GM19324 (cell line): ENCODE measurements around the gene BMP4.
"Not testable (repeated sequence)": the region's sequence is repeated elsewhere in the genome, so short reads cannot be mapped to it uniquely, and the experiment has no call there.

Experiments used
- ATAC-seq: cut with Tn5 transposase; IDR thresholded peaks from one replicate; pipeline ENCODE4 v1.9.1; 2021; ENCODE audit warnings: mild to moderate bottlenecking, moderate library complexity; ENCODE audit not compliant: unreplicated experiment, low FRiP score

BMP4 gene

GRCh38 chr14:53956427-53957201 is at the start of gene BMP4:
Gene BMP4 (minus strand): TSS chr14:53956825. CDS start chr14:53952222, 4,603 bp downstream.
- ATAC-seq = no peak

DNA sequence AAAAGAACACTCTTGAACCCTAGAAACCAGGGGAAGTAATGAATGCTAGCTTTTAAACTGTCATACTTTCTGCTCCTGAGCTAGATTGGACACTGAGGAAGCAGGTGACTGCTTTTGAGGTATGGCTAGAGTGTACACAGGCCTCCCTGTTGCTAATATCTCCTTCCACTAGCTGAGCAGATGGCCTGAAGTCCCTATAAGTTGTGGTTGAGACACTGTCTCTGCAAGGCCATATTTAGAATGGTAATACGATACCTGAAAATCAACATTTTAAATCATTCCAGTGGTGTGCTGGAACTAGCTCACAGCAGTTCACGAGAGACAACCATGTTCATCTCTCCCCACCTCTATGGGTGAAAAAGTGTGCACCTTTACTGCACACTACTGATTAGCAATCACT is 46.4 kb upstream of the BMP4 start:
- ATAC-seq = no peak

- no peak for ATAC-seq
These were observed 46.0 kb upstream of the BMP4 start for GRCh38 chr14:54002653-54003052.

DNA sequence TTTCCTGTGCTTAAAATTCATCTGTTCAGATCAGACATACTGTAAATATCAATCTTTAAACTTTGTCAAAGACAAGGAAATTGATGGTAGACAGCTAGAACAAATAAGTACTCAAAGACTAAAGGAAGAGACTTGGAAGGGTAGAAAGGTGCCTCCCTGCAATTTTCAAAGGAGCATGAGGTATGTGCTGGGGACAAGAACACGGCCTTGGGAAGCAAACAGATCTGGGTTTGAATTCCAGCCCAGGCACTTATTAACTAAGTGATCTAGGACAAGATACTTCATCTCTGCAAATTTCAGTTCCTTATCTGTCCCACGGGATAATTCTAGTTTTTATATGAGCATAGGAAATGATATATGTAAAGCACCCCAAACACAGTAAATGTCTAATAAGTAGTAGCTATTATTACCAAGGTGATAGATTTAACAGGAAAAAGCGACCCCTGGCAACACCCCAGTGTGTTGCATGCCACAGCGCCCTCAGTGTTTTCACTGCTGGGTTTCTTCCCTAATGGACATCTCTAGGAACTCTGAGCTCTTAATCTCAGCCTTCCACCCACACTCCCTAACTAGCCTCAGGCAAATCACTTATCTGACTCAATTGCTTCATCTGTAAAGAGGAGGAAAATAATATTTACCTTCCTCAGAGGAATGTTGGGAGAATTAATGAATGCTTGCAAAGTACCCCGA is 44.7 kb upstream of the BMP4 start:
- no peak for ATAC-seq

DNA sequence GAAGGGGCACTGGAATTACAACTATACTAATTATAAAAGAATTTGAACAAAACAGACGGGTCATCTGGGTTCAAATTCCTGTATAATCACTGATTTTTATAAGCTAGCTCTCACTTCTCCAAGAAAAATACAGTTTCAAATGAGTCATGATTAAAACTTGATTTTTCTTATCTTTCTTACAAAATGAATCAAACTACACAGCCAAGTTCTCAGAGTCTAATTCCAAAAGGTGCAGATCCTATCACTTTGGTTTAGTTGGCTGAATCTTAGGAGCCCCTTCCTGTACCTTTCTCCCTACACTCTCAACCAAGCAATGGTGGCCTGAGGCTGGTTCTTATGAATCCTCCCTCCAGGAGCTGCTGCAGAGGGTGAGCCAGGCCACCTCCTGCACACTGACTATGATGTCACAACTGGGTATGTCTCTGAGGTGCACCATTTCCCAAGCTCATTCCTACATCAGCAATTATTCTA is 43.8 kb upstream of the BMP4 start:
- no peak for ATAC-seq

- no peak for ATAC-seq
These were observed 42.5 kb upstream of the BMP4 start for GRCh38 chr14:53999061-53999488.

GRCh38 chr14:53996041-53996440 is 39.4 kb upstream of the BMP4 start:
- no peak for ATAC-seq

DNA sequence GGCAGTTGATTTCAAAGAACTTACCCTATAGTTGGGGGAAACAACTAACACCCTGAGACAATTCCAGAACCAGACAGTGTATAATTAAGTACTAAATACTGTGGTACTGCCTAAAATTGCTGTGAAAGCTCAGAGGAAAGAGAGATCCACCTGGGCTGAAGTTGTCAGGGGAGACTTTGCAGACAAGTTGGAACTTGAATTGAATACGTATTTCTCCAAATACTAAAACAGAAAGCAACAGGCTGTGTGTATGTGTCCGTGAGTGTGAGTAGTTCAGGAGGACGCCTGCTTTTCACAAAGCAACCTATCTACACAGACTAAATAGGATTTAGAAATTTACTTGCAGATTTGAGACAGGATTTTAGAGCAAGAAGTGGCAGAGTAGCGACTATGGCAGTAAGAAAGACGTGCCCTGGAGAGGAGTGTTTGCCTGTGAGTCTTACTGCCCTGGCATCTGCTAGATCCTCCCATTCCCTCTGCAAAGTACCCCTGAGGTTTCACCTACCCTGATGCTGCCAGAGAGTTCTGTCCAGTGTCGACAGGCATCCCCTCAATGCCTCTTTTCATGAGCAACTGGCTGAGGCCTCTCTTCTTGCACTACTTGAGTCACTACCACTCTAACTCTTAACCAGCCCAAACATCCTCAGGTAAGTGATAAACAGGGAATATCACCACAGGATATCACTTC is 37.4 kb upstream of the BMP4 start:
- no peak for ATAC-seq

DNA sequence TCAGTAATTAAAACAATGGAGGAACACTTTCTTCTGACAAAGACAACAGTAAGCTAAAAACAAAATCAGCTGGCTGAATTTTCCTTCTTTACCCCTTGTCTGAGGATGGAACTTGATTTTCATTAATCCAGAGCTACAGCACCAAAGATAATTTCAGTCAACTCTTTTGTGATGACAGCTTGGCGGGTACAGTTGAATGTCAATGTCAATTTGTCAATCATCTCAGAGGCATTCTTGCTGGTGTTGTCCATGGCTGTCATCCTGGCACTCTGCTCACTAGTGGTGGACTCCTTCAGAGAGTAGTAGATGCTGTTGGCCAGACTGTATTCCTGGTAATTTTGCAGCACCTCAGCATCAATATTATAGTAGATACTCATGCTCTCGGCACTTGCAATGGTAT is 34.4 kb upstream of the BMP4 start:
- ATAC-seq = no peak

DNA sequence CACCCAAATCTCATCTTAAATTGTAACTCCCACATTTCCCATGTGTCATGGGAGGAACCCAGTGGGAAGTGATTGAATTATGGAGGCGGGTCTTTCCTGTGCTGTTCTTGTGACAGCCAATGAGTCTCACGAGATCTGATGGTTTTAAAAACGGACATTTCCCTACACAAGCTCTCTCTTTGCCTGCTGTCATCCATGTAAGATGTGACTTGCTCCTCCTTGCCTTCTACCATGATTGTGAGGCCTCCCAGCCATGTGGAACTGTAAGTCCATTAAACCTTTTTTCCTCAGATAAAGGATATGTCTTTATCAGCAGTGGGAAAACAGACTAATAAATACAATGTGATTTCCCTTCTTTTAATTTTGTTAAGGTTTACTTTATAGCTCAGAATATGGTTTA is 30.1 kb upstream of the BMP4 start:
- not testable (repeated sequence) for ATAC-seq

DNA sequence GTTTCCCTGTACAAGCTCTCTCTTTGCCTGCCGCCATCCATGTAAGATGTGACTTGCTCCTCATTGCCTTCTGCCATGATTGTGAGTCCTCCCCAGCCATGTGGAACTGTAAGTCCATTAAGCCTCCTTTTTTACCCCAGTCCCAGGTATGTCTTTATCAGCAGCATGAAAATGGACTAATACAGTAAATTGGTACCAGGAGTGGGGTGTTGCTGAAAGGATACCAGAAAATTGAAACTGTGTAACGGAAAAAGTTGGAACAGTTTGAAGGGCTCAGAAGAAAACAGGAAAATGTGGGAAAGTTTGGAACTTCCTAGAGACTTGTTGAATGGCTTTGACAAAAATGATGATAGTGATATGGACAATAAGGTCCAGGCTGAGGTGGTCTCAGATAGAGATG is 28.3 kb upstream of the BMP4 start:
- not testable (repeated sequence) for ATAC-seq

DNA sequence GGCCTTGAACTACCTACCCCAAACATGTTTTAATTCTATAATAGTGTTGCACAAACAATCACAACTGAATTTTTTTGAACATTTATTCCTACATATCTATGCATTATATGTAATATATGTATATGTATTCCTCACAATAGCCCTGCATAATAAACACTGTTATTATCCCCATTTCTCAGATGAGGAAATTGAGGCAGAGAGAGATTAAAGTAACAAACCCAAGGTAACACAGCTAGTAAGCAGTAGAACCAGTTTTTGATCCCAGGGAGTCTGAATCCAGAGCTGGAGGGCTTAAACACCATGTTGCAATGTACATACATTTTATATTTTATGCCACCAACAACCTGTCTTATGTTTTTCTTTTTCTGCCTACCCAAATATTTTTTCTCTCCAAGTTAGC is 26.5 kb upstream of the BMP4 start:
- no peak for ATAC-seq

GRCh38 chr14:53982546-53982945 is 25.9 kb upstream of the BMP4 start:
- ATAC-seq = no peak

DNA sequence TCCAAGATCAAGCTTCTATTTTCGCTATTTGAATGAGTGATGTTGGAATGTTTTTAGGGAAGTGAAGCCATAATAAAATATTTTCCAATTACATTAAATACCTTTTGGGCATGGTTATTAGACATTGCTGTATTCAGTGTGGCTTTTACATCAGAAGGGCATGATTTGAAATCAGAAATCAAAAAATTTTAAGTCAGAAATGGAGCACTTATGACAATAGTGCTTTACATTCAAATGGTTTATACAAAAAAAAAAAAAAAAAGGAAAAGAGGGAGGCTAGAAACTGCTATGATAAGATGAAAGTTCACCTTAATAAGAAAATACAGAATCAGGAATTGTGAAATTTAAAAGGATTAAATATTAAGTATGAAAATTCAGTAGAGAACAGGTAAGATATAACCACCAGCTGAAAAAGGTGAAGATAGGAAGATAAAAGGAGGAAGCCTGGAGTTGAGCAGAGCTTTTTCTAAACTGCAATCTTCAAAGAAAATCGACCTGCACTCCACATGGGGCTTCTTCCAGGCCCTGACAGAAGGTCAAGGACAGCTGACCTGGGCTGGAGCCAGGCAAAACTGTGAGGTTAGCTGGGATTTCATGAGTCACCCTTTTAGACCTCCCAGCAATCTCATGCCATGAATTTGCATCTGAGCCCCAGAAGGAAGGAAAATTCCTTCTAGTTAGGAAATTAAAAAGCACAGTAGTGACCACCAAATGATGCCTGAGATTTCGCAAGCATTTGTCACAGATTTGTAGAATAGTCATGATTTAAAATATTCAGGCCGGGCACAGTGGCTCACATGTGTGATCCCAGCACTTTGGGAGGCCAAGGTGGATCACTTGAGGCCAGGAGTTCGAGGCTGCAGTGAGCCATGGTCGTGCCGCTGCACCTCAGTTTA is 23.4 kb upstream of the BMP4 start:
- ATAC-seq = no peak

DNA sequence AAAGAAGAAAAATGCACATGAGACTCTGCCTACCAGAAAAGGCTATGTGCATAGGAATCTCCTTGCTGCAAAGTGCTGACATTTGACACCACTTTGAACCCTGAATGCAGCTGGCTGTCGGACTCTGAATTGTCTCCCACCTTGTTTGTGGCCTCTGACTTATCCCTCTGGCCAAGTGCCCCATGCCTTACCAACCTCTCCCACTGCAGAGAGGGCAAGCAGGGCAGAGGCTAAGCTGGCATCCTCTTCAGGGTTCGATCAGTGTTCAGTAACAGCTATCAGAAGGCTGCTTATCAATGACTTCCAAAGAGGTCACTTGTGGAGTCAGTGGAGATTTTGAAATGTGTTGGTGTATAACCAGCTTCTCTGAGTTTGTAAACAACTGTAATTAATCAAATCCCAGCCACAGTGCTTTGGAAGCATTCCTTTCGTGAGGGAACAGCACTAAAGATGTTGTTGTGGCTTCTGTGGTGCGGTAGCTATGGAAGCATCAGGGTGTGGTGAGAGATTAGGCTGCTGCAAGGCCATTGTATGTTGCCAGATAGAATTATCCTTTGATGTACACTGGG is 22.6 kb upstream of the BMP4 start:
- ATAC-seq = no peak

DNA sequence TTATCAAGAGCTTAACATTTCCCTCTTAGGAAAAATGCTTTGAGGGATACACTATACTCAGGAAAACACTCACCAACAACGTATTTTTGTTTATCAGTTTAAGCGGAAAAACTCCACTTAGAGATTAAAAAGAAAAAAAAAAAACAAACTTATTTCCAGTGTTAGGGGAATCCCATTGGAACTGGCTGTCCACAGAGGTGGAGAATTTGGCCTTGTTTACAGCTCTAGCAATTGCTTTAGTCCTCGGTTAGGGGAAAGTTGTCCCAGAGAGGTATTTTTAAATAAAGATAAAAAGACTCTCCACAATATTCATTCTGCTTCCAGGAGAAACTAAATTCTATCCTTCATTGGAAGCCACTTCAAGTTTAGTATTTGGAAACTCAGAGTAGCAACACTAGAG is 21.6 kb upstream of the BMP4 start:
- no peak for ATAC-seq

DNA sequence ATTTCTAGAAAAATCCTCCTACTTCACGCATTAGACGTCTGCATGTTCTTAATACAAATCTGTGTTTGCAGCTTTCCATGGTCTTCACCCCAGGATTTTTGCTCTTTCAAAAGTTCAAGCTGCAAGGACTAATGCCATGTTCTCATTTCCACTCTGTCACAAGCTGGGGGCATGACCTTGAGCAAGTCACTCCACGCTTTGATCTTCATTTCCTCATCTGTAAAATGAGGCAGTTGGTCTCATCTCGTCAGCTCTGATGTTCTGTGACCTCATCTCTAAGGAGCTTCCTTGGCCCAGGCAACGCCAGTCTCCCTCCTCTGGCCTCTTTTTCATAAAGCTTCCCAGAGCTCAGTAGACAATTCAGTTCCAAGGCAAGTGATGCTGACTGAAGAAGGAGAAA is 18.8 kb upstream of the BMP4 start:
- no peak for ATAC-seq

- no peak for ATAC-seq
These were observed 14.9 kb upstream of the BMP4 start for GRCh38 chr14:53971521-53971920.

DNA sequence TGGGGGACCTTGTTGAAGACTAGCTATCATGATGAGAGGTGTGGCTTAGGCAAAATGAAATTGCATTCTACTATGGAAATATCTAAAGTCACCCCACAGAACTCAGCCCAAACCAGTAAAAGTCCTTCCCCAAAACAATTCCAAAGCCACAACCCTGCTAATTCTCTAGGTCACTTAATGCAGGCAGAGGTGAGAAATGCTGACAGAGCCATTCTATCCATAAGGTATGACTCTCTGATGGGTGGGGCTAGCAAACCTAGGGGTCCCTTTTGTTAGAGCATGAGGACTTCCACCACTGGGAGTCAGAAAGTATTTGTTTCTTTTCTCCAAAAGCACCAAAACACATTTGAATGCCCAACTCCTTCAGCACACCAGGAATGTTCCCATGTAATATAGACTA is 12.7 kb upstream of the BMP4 start:
- no peak for ATAC-seq

DNA sequence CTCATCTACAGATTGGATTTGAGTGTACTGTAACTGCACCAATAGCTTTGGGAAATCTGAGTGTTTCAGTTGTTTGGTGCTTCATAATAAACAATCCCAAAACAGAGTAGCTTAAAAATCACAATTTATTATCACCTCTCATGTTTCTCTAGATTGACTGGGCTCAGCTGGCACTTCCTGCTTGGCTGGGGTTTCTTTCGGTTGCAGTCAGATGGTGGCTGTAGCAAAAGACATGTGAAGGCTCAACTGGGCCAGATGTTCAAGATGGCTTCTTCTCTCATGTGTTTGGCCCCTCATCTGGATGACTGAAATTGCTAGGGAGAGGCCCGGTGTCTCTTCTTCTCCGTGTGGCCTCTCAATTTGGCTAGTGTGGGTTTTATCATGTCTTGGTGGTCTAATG is 12.1 kb upstream of the BMP4 start:
- no peak for ATAC-seq
